Heart right ventricle (tissue), 16 donors: ENCODE data around the gene OR6A2. TPM values are rescaled to one million over a fixed set of nuclear protein-coding genes. Genes with fewer than 3 reads are reported as not detected.

Experiments
- ATAC-seq, 8 donors: fragments of 200-7000 bp; cut with Tn5 transposase; one replicate each; pipeline ENCODE4 v1.9.1; 2020; ENCODE audit warnings: mild to moderate bottlenecking in 8 of 8, moderate library complexity in 8 of 8, moderate number of reproducible peaks in 1 of 8
- DNase-seq, 2 donors: peaks; one replicate each; pipeline ENCODE4 v3.0.0-alpha.2; 2020
- H3K27ac ChIP-seq, 10 donors: fragments of 200-600 bp; sonication (generic) in 2 of 10; one replicate each; pipeline versions ENCODE4 v1.5.0 to v1.8.0; 2020 to 2022; ENCODE audit warnings: mild to moderate bottlenecking in 3 of 10
- H3K27me3 ChIP-seq, 7 donors: fragments of 200-600 bp; one replicate each; pipeline ENCODE4 v1.8.0; 2021 to 2022; ENCODE audit warnings: mild to moderate bottlenecking in 2 of 7
- H3K36me3 ChIP-seq, 9 donors: fragments of 200-600 bp; sonication (generic) in 1 of 9; one replicate each; pipeline versions ENCODE4 v1.5.0 to v1.8.0; 2020 to 2022; ENCODE audit warnings: mild to moderate bottlenecking in 2 of 9
- H3K4me1 ChIP-seq, 9 donors: fragments of 200-600 bp; sonication (generic) in 1 of 9; one replicate each; pipeline versions ENCODE4 v1.5.0 to v1.8.0; 2020 to 2022; ENCODE audit warnings: mild to moderate bottlenecking in 4 of 9
- H3K4me3 ChIP-seq, 10 donors: fragments of 200-600 bp; sonication (generic) in 2 of 10; one replicate each; pipeline versions ENCODE4 v1.5.0 to v1.8.0; 2020 to 2022; ENCODE audit warnings: mild to moderate bottlenecking in 7 of 10, moderate library complexity in 2 of 10
- H3K9me3 ChIP-seq, 11 donors: fragments of 200-600 bp in 10 of 11; sonication (generic) in 2 of 11; one replicate each; pipeline versions ENCODE4 v1.5.0 to v1.8.0; 2013 to 2022; ENCODE audit warnings: mild to moderate bottlenecking in 2 of 11, control low read depth in 1 of 11, moderate library complexity in 1 of 11
- CTCF ChIP-seq, 9 donors: fragments of 200-600 bp; sonication (generic) in 2 of 9; IDR thresholded peaks; one replicate each; pipeline versions ENCODE4 v1.5.0 to v1.8.0; 2021 to 2022; ENCODE audit warnings: antibody characterized with exemption in 9 of 9, mild to moderate bottlenecking in 5 of 9, moderate library complexity in 1 of 9
- WGBS, 2 donors: extraction: QIAGEN DNeasy Blood & Tissue Kit; methylation state at CpG; one replicate each; pipeline ENCODE4 v1.1.7; 2013; ENCODE audit warnings: inconsistent platforms in 1 of 2; 5-methylcytosine and 5-hydroxymethylcytosine counted together
- intact Hi-C, 10 donors: fragments of 100-400 bp; cut with DNase I; formaldehyde crosslinking; loops; one replicate each; pipeline versions ENCODE4 v1.11.1 to v1.14.2; 2022
- long read RNA-seq, 3 donors: library from polyadenylated mRNA; unstranded; transcript quantifications; one replicate each; pipeline ENCODE4 v2.0.0, GENCODE V29; 2020 to 2021
- polyA plus RNA-seq, 2 donors: library from polyadenylated mRNA; stranded (reverse); fragments of 200-250 nt; gene quantifications; one replicate each; pipeline ENCODE4 v1.2.3, GENCODE V29; 2013
- total RNA-seq, 10 donors: library from RNA; stranded (reverse); fragmentation: NEBNext Ultra II Directional in 3 of 10; extraction: Animal tissue kit (Norgen Biotek cat#: 25700) in 3 of 10; gene quantifications; one replicate each; pipeline versions ENCODE4 v1.2.1 to v1.2.4, GENCODE V29; 2021 to 2023
- donor health status: Arrhythmogenic right ventricular cardiomyopathy.
- donor health status: ischemic (EF 13 %, LVEDD 7.1; RV severe dilation, severe dysfunction).
- donor health status: healthy with polysubstance abuse.
- donor health status: DM: no; HTN: yes; CAD: no.
- donor health status: DM: no; HTN: no; CAD: no.
- donor health status: ischemic (EF 25% LVEDD 6.9; RV normal size, moderate dysfunction).
- donor health status: ischemic (EF 25% LVEDD 5.7; RV mildly dilated, moderate dysfunction).
- donor health status: healthy.
- donor health status: DM: yes; HTN: yes; CAD: no.
- donor health status: Ischemic cardiomyopathy.
- donor health status: ischemic (EF 35%, LVEDD 5.7; RV mildly dilated, moderate dysfunction).
- donor health status: nonischemic (EF 11% LVEDD 7.7; RV severe dilation, severe dysfunction).
- donor health status: DM: yes; HTN: yes; CAD: no.
- donor health status: PGD.
- donor health status: ischemic (EF 29% LVEDD 5.4; RV normal size, mild dysfunction).
- donor health status: nonischemic (EF 23%, LVEDD 6.1; RV moderate dilation, normal function).

Gene OR6A2
- total RNA-seq (not detected), polyA plus RNA-seq (not detected)
- long read RNA-seq, donor 1, result 0 reads
- long read RNA-seq, donor 2, result 0 reads
- long read RNA-seq, donor 3, result 0 reads

- Histone ChIP-seq H3K4me3 (no peak within 1 kb of the TSS), H3K27ac (no peak within 1 kb of the TSS), H3K36me3 (no peaks in the 10 kb centered on the region), H3K4me1 (no peaks in the 10 kb centered on the region), H3K9me3 (peaks cover 0 to 8% (median 0%) of the 10 kb centered on the region in 11 donors), H3K27me3 (no peaks in the 10 kb centered on the region)
- TF ChIP-seq CTCF (IDR thresholded peaks at IDR 0.05), result no peak
- ATAC-seq, result no peak
- intact Hi-C loops, result no loop called here
- WGBS, 2 donors, result 80 to 87% methylated on average over 1 of the region's 1 CpG
- DNase-seq, result no peak
Observed at GRCh38 chr11:6799402-6799801, at the start of gene OR6A2. Gene OR6A2 (minus strand): TSS chr11:6799689. CDS start chr11:6795708, 3,981 bp downstream.

GRCh38 chr11:6845383-6845782, 45.9 kb upstream of the OR6A2 start, which contains the start of gene OR10A5:
Gene OR10A5 (plus strand): TSS chr11:6845683. CDS start chr11:6845683, 0 bp downstream.
- intact Hi-C loops, result loop anchor here in 1 of 10 donors (2.0 kb wide), 1 partner anchor 15 kb away; no protein-coding TSS in a partner anchor
- no peaks in the 10 kb centered on the region for H3K36me3 ChIP-seq
- no peak within 1 kb of the TSS for H3K27ac ChIP-seq
- no peaks in the 10 kb centered on the region for H3K27me3 ChIP-seq
- peaks cover 0 to 7% (median 0%) of the 10 kb centered on the region in 11 donors for H3K9me3 ChIP-seq
- TF ChIP-seq CTCF (IDR thresholded peaks at IDR 0.05), result no peak
- 76 to 83% methylated on average over 3 of the region's 3 CpGs for WGBS, 2 donors
- no peaks in the 10 kb centered on the region for H3K4me1 ChIP-seq
- no peak for ATAC-seq
- no peak for DNase-seq
- no peak within 1 kb of the TSS for H3K4me3 ChIP-seq

GRCh38 chr11:6844356-6844755, 44.9 kb upstream of the OR6A2 start:
- intact Hi-C loops, result loop anchor here in 1 of 10 donors (2.0 kb wide), 1 partner anchor 16 kb away; no protein-coding TSS in a partner anchor
- 85 to 87% methylated on average over 5 of the region's 5 CpGs for WGBS, 2 donors
- no peak overlapping the region for H3K27ac ChIP-seq

GRCh38 chr11:6843670-6844069, 44.2 kb upstream of the OR6A2 start:
- WGBS, 2 donors, result 56% methylated on average over 2 of the region's 2 CpGs
- no peak overlapping the region for H3K4me3 ChIP-seq
- no peaks in the 10 kb centered on the region for H3K27me3 ChIP-seq
- intact Hi-C loops, result loop anchor here in 1 of 10 donors (2.0 kb wide), 1 partner anchor 17 kb away; no protein-coding TSS in a partner anchor
- peaks cover 0 to 7% (median 0%) of the 10 kb centered on the region in 11 donors for H3K9me3 ChIP-seq
- ATAC-seq (no peak), DNase-seq (no peak)
- TF ChIP-seq CTCF (IDR thresholded peaks at IDR 0.05), result no peak
- H3K4me1 ChIP-seq, result no peaks in the 10 kb centered on the region
- H3K27ac ChIP-seq, result no peak overlapping the region
- no peaks in the 10 kb centered on the region for H3K36me3 ChIP-seq

More at GRCh38 chr11:6844356-6844755, 44.9 kb upstream of the OR6A2 start:
- Histone ChIP-seq H3K4me1 (no peaks in the 10 kb centered on the region), H3K27me3 (no peaks in the 10 kb centered on the region), H3K9me3 (peaks cover 0 to 7% (median 0%) of the 10 kb centered on the region in 11 donors), H3K36me3 (no peaks in the 10 kb centered on the region), H3K4me3 (no peak overlapping the region)
- TF ChIP-seq CTCF (IDR thresholded peaks at IDR 0.05), result no peak
- no peak for DNase-seq
- ATAC-seq, result no peak
